ENCODE results near the gene SRGAP1. TPM values are rescaled to one million over a fixed set of nuclear protein-coding genes. Genes with fewer than 3 reads are reported as not detected.
"Not testable (repeated sequence)": the region's sequence is repeated elsewhere in the genome, so short reads cannot be mapped to it uniquely, and the experiment has no call there.

Gene SRGAP1
- total RNA-seq, 2 experiments from 2014 or later: 0.02 to 0.21 TPM

DNA sequence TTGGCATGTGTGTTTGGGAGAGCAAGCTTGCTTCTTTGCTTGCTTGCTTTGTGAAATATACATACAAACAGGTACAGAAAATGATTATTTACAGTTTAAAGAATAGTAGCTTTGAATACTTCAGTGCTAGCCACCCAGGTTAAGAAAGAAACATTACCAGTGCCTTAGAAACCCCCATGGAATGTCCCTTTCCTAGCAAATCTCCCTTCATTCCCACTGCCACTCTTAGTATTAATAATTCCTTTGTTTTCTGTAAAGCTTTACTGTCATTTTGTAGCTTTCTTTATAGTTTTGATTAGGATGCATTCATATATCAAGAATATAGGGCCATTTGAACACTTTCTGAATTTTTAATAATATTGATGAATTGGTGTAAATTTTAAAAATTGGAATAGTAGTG is 9.5 kb downstream of the SRGAP1 start:
- DNase-seq (no peak), ATAC-seq (no peak)
- Mint-ChIP-seq H3K4me1 (no peaks in the 10 kb centered on the region), H3K36me3 (ENCODE audit: low read depth) (no peaks in the 10 kb centered on the region), H3K27me3 (no peaks in the 10 kb centered on the region), H3K9me3 (ENCODE audit: low read depth) (no peaks in the 10 kb centered on the region), H3K27ac (no peak overlapping the region), H3K4me3 (no peak overlapping the region)
- ChIA-PET CTCF (interaction anchor here (1.3 kb wide), 1 partner anchor 402 kb away, joined by 3 read pairs; no protein-coding TSS in a partner anchor), POLR2A (no interaction called here)
- intact Hi-C loops (cut with DNase I, micrococcal nuclease): no loop called here

DNA sequence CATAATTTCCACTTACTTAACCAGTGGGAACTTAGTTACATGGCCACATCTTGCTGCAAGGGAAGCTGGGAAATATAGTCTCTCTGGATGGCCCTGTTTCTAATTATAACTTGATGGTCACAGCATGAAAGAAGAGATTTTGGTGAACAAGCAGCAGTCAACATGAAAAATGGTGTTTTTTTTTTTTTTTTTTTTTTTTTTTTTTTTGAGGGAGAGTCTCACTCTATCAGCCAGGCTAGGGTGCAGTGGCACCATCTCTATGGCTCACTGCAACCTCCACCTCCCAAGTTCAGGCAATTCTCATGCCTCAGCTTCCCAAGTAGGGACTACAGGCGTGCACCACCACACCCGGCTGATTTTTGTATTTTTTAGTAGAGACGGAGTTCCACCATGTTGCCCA is 10.8 kb downstream of the SRGAP1 start:
- Mint-ChIP-seq H3K27ac (no peak overlapping the region), H3K4me1 (no peaks in the 10 kb centered on the region), H3K36me3 (ENCODE audit: low read depth) (no peaks in the 10 kb centered on the region), H3K4me3 (no peak overlapping the region), H3K27me3 (no peaks in the 10 kb centered on the region), H3K9me3 (ENCODE audit: low read depth) (no peaks in the 10 kb centered on the region)
- ChIA-PET CTCF (interaction anchor here (1.8 kb wide), 1 partner anchor 366 kb away, joined by 4 read pairs; the partner anchor contains the start of gene KICS2), POLR2A (no interaction called here)
- no peak for DNase-seq
- intact Hi-C loops (cut with DNase I, micrococcal nuclease): no loop called here
- ATAC-seq: no peak

- H3K27ac Mint-ChIP-seq: no peak overlapping the region
- no peaks in the 10 kb centered on the region for H3K36me3 Mint-ChIP-seq (ENCODE audit: low read depth)
- ATAC-seq (no peak), DNase-seq (no peak)
- no peaks in the 10 kb centered on the region for H3K4me1 Mint-ChIP-seq
- intact Hi-C loops (cut with DNase I, micrococcal nuclease): no loop called here
- ChIA-PET CTCF (no interaction called here), POLR2A (no interaction called here)
- H3K27me3 Mint-ChIP-seq: no peaks in the 10 kb centered on the region
- H3K4me3 Mint-ChIP-seq: no peak overlapping the region
- no peaks in the 10 kb centered on the region for H3K9me3 Mint-ChIP-seq (ENCODE audit: low read depth)
Measured at GRCh38 chr12:63857771-63858670, 13.5 kb downstream of the SRGAP1 start.

DNA sequence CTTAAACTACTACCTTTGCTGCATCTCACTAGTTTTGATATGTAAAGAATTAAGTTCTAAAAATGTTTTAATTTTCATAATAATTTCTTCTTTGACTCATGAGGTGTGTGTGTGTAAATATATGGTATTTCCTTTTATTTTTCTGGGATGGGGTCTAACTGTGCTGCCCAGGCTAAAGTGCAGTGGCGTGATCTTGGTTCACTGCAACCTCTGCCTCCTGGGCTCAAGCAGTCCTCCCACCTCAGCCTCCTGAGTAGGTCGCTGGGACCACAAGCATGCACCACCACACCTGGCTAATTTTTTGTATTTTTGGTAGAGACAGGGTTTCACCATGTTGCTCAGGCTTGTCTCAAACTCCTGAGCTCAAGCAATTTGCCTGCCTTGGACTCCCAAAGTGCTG is 15.4 kb downstream of the SRGAP1 start:
- not testable (repeated sequence) for H3K36me3 Mint-ChIP-seq (ENCODE audit: low read depth)

GRCh38 chr12:63862187-63862968 is 17.9 kb downstream of the SRGAP1 start:
- Mint-ChIP-seq H3K4me3 (no peak overlapping the region), H3K4me1 (no peaks in the 10 kb centered on the region), H3K36me3 (ENCODE audit: low read depth) (no peaks in the 10 kb centered on the region), H3K27ac (no peak overlapping the region), H3K27me3 (no peaks in the 10 kb centered on the region), H3K9me3 (ENCODE audit: low read depth) (no peaks in the 10 kb centered on the region)
- ATAC-seq: no peak
- CTCF ChIA-PET: interaction anchor here (0.8 kb wide), 1 partner anchor 13 kb away, joined by 3 read pairs; no protein-coding TSS in a partner anchor
- POLR2A ChIA-PET: no interaction called here
- DNase-seq: no peak
- intact Hi-C loops (cut with DNase I, micrococcal nuclease): no loop called here

More for the DNA sequence above, 15.4 kb downstream of the SRGAP1 start:
- H3K4me3 Mint-ChIP-seq; ATAC-seq; DNase-seq; intact Hi-C loops (cut with DNase I, micrococcal nuclease); POLR2A ChIA-PET; H3K27me3 Mint-ChIP-seq; H3K27ac Mint-ChIP-seq; H3K4me1 Mint-ChIP-seq; H3K9me3 Mint-ChIP-seq (ENCODE audit: low read depth); CTCF ChIA-PET: not testable (repeated sequence)

GRCh38 chr12:63862969-63863230 is 18.4 kb downstream of the SRGAP1 start:
- H3K9me3 Mint-ChIP-seq (ENCODE audit: low read depth): no peaks in the 10 kb centered on the region
- intact Hi-C loops (cut with DNase I, micrococcal nuclease): no loop called here
- H3K4me3 Mint-ChIP-seq: no peak overlapping the region
- H3K27ac Mint-ChIP-seq: no peak overlapping the region
- POLR2A ChIA-PET: no interaction called here
- CTCF ChIA-PET: interaction anchor here (0.8 kb wide), 1 partner anchor 12 kb away, joined by 3 read pairs; no protein-coding TSS in a partner anchor
- no peaks in the 10 kb centered on the region for H3K4me1 Mint-ChIP-seq
- no peaks in the 10 kb centered on the region for H3K27me3 Mint-ChIP-seq
- no peaks in the 10 kb centered on the region for H3K36me3 Mint-ChIP-seq (ENCODE audit: low read depth)
- no peak for DNase-seq
- ATAC-seq: no peak

GRCh38 chr12:63863658-63864453 is 19.4 kb downstream of the SRGAP1 start:
- Mint-ChIP-seq H3K36me3 (ENCODE audit: low read depth) (no peaks in the 10 kb centered on the region), H3K9me3 (ENCODE audit: low read depth) (no peaks in the 10 kb centered on the region), H3K4me3 (no peak overlapping the region), H3K27ac (no peak overlapping the region), H3K27me3 (no peaks in the 10 kb centered on the region), H3K4me1 (no peaks in the 10 kb centered on the region)
- intact Hi-C loops (cut with DNase I, micrococcal nuclease): no loop called here
- ATAC-seq (no peak), DNase-seq (no peak)
- ChIA-PET CTCF (interaction anchor here (0.6 kb wide), 1 partner anchor 418 kb away, joined by 3 read pairs; no protein-coding TSS in a partner anchor), POLR2A (no interaction called here)

- no peak overlapping the region for H3K27ac Mint-ChIP-seq
- H3K4me3 Mint-ChIP-seq: no peak overlapping the region
- H3K4me1 Mint-ChIP-seq: no peaks in the 10 kb centered on the region
- no peaks in the 10 kb centered on the region for H3K36me3 Mint-ChIP-seq (ENCODE audit: low read depth)
- ATAC-seq: no peak
- no peaks in the 10 kb centered on the region for H3K9me3 Mint-ChIP-seq (ENCODE audit: low read depth)
- POLR2A ChIA-PET: no interaction called here
- H3K27me3 Mint-ChIP-seq: no peaks in the 10 kb centered on the region
- intact Hi-C loops (cut with DNase I, micrococcal nuclease): no loop called here
- DNase-seq: no peak
- CTCF ChIA-PET: interaction anchor here (0.6 kb wide), 1 partner anchor 418 kb away, joined by 3 read pairs; no protein-coding TSS in a partner anchor
Measured at GRCh38 chr12:63864454-63864706, 19.9 kb downstream of the SRGAP1 start.

- H3K27ac Mint-ChIP-seq: no peak overlapping the region
- DNase-seq: no peak
- no peaks in the 10 kb centered on the region for H3K27me3 Mint-ChIP-seq
- intact Hi-C loops (cut with DNase I, micrococcal nuclease): no loop called here
- CTCF ChIA-PET: no interaction called here
- no peak overlapping the region for H3K4me3 Mint-ChIP-seq
- H3K9me3 Mint-ChIP-seq (ENCODE audit: low read depth): no peaks in the 10 kb centered on the region
- ATAC-seq: no peak
- no peaks in the 10 kb centered on the region for H3K36me3 Mint-ChIP-seq (ENCODE audit: low read depth)
- H3K4me1 Mint-ChIP-seq: no peaks in the 10 kb centered on the region
- POLR2A ChIA-PET: interaction anchor here (0.6 kb wide), 1 partner anchor 332 kb away, joined by 5 read pairs; no protein-coding TSS in a partner anchor
Measured at GRCh38 chr12:63865448-63865847, 20.9 kb downstream of the SRGAP1 start.

GRCh38 chr12:63867053-63867452 is 22.6 kb downstream of the SRGAP1 start:
- DNase-seq (no peak), ATAC-seq (no peak)
- H3K4me1 Mint-ChIP-seq: no peaks in the 10 kb centered on the region
- H3K27ac Mint-ChIP-seq: no peak overlapping the region
- ChIA-PET POLR2A (no interaction called here), CTCF (interaction anchor here (0.9 kb wide), 1 partner anchor 20 kb away, joined by 3 read pairs; no protein-coding TSS in a partner anchor)
- H3K27me3 Mint-ChIP-seq: no peaks in the 10 kb centered on the region
- no peak overlapping the region for H3K4me3 Mint-ChIP-seq
- no peaks in the 10 kb centered on the region for H3K9me3 Mint-ChIP-seq (ENCODE audit: low read depth)
- intact Hi-C loops (cut with DNase I, micrococcal nuclease): no loop called here
- no peaks in the 10 kb centered on the region for H3K36me3 Mint-ChIP-seq (ENCODE audit: low read depth)

DNA sequence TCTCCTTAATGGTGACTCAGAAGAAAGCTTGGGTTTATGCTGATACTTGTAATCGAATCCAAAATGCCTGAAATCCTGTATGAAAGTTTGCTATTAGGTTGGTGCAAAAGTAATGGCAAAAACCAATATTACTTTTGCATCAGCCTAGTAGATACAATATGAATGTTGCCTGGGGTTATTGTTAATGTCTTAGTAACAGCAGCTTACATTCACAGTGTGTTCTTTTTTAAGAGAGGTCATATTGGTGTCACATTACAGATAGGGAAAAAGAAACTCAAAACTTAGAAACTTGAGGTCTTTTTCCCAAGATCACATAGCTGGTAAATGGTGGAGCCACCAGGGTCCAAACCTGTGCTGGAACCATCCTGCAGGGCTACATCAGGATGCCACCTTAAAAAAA is 25.2 kb downstream of the SRGAP1 start:
- no peak overlapping the region for H3K4me3 Mint-ChIP-seq
- CTCF ChIA-PET: interaction anchor here (0.8 kb wide), 1 partner anchor 155 kb away, joined by 3 read pairs; no protein-coding TSS in a partner anchor
- POLR2A ChIA-PET: interaction anchor here (0.6 kb wide), 1 partner anchor 22 kb away, joined by 4 read pairs; no protein-coding TSS in a partner anchor
- no peak overlapping the region for H3K27ac Mint-ChIP-seq
- no peaks in the 10 kb centered on the region for H3K9me3 Mint-ChIP-seq (ENCODE audit: low read depth)
- intact Hi-C loops (cut with DNase I, micrococcal nuclease): no loop called here
- H3K36me3 Mint-ChIP-seq (ENCODE audit: low read depth): no peaks in the 10 kb centered on the region
- no peaks in the 10 kb centered on the region for H3K4me1 Mint-ChIP-seq
- ATAC-seq (no peak), DNase-seq (no peak)
- H3K27me3 Mint-ChIP-seq: peaks cover 5% of the 10 kb centered on the region

All from activated CD4-positive, alpha-beta T cell treated with anti-CD3 and anti-CD28 coated beads for 36 hours (primary cell).